ENCODE measurements around the gene LHFPL4. TPM values are rescaled to one million over a fixed set of nuclear protein-coding genes. Genes with fewer than 3 reads are reported as not detected.

The LHFPL4 gene
- total and polyA plus RNA-seq, 9 of the 15 experiments (the other 6 are each of a cell fraction or from before 2014, with no cell fraction given) = not detected

GRCh38 chr3:9500108-9501050 is 53.2 kb downstream of the LHFPL4 start (continued):
- TF ChIP-seq DLX4 (CRISPR knock-in tag; IDR thresholded peaks at IDR 0.05) = no peak
- TF ChIP-seq ZNF277 (CRISPR knock-in tag; IDR thresholded peaks at IDR 0.05; ENCODE audit: borderline replicate concordance) = no peak
- TF ChIP-seq RAD21 (CRISPR knock-in tag; conservative IDR thresholded peaks at IDR 0.05 in 1 of 2, IDR thresholded peaks at IDR 0.05 in 1 of 2) = peak in 1 of 2 experiments; percentile 61; a peak in 3 of 4 replicates
- no peak for TF ChIP-seq BCLAF1 (IDR thresholded peaks at IDR 0.05; ENCODE audit: borderline replicate concordance in 1 of 2, control insufficient read depth in 1 of 2, low read depth in 2 of 2, low read length in 1 of 2)
- TF ChIP-seq LEF1 (IDR thresholded peaks at IDR 0.05) = no peak
- TF ChIP-seq POLR2A (conservative IDR thresholded peaks at IDR 0.05) = no peak
- peak; percentile 65; the same call in 1 of the 2 replicates for TF ChIP-seq SMC3 (conservative IDR thresholded peaks at IDR 0.05; ENCODE audit: insufficient read depth, low read depth, low read length)
- TF ChIP-seq PRMT5 (CRISPR knock-in tag; IDR thresholded peaks at IDR 0.05) = no peak
- TF ChIP-seq CREM (IDR thresholded peaks at IDR 0.05; ENCODE audit: low read depth) = 0 out of 2 replicates have a peak, but pooled peaks have one; percentile 15
- peak; percentile 66; the same call in 1 of the 2 replicates for TF ChIP-seq ELF4 (CRISPR knock-in tag; IDR thresholded peaks at IDR 0.05)
- no peak for TF ChIP-seq ZC3H8 (IDR thresholded peaks at IDR 0.05)
- TF ChIP-seq RB1 (IDR thresholded peaks at IDR 0.05; ENCODE audit: low read depth) = 0 out of 2 replicates have a peak, but pooled peaks have one; percentile 18
- TF ChIP-seq ZBTB1 (CRISPR knock-in tag; IDR thresholded peaks at IDR 0.05; ENCODE audit: borderline replicate concordance, low read depth) = no peak
- TF ChIP-seq ZBTB7A (IDR thresholded peaks at IDR 0.05; ENCODE audit: borderline replicate concordance, control insufficient read depth, low read depth, low read length) = peak; percentile 57; the same call in 1 of the 2 replicates
- no peak for TF ChIP-seq RUNX1 (IDR thresholded peaks at IDR 0.05; ENCODE audit: low read depth)
- TF ChIP-seq CTCF (IDR thresholded peaks at IDR 0.05 in 2 of 3, conservative IDR thresholded peaks at IDR 0.05 in 1 of 3; ENCODE audit: insufficient read depth in 2 of 3, low read depth in 1 of 3, low read length in 3 of 3) = peak; percentile 78 to 90 (median 90)
- no peak for TF ChIP-seq ZNF232 (CRISPR knock-in tag; IDR thresholded peaks at IDR 0.05)
- 0 out of 2 replicates have a peak, but pooled peaks have one; percentile 45 for TF ChIP-seq HNRNPL (IDR thresholded peaks at IDR 0.05; ENCODE audit: low read depth, low read length)
- peak; percentile 37; the same call in 1 of the 2 replicates for TF ChIP-seq MYNN (IDR thresholded peaks at IDR 0.05)
- no peak for TF ChIP-seq MYNN (CRISPR knock-in tag; IDR thresholded peaks at IDR 0.05)

Measured in K562 (cell line).